ENCODE measurements around the gene RUNX1.

RUNX1 gene

GRCh38 chr21:34971656-34972055 is 77.4 kb downstream of the RUNX1 start:
- Histone ChIP-seq H3K4me3 (ENCODE audit: low read depth, low read length) (no peak overlapping the region), H3K9me3 (ENCODE audit: severe bottlenecking) (no peaks in the 10 kb centered on the region), H3K27ac (no peak overlapping the region), H3K36me3 (no peaks in the 10 kb centered on the region), H3K27me3 (ENCODE audit: insufficient read depth, low read depth, severe bottlenecking) (peaks cover 91% of the 10 kb centered on the region)
- TF ChIP-seq CTCF (IDR thresholded peaks at IDR 0.05; ENCODE audit: low read depth, low read length), result no peak
- DNase-seq, result no peak

DNA sequence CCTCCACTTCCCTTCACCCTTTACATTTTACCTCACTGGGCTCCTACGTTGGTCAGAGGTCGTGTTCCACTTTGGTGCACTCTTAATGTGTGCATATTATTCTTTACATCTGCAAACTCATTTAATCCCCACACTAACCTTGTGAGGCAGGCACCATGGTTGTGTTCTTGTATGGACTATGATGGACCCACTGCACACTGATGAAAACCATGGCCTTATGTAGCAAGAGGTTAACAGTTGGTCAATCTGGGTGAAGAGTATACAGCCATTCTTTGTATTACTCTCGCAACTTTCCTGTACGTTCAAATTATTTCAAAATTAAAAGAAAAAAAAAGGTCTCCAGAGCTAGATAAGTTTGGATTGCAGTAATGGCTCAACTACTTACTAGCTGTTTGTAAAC is 78.5 kb downstream of the RUNX1 start:
- no peaks in the 10 kb centered on the region for H3K36me3 ChIP-seq
- no peak for DNase-seq
- no peak overlapping the region for H3K27ac ChIP-seq
- no peaks in the 10 kb centered on the region for H3K9me3 ChIP-seq (ENCODE audit: severe bottlenecking)
- no peak overlapping the region for H3K4me3 ChIP-seq (ENCODE audit: low read depth, low read length)
- H3K27me3 ChIP-seq (ENCODE audit: insufficient read depth, low read depth, severe bottlenecking), result peaks cover 91% of the 10 kb centered on the region
- TF ChIP-seq CTCF (IDR thresholded peaks at IDR 0.05; ENCODE audit: low read depth, low read length), result no peak

- TF ChIP-seq CTCF (IDR thresholded peaks at IDR 0.05; ENCODE audit: low read depth, low read length), result no peak
- no peaks in the 10 kb centered on the region for H3K9me3 ChIP-seq (ENCODE audit: severe bottlenecking)
- H3K27me3 ChIP-seq (ENCODE audit: insufficient read depth, low read depth, severe bottlenecking), result peaks cover 91% of the 10 kb centered on the region
- H3K4me3 ChIP-seq (ENCODE audit: low read depth, low read length), result no peak overlapping the region
- no peak for DNase-seq
- no peaks in the 10 kb centered on the region for H3K36me3 ChIP-seq
- no peak overlapping the region for H3K27ac ChIP-seq
These were observed 79.0 kb downstream of the RUNX1 start for GRCh38 chr21:34970167-34970500.

DNA sequence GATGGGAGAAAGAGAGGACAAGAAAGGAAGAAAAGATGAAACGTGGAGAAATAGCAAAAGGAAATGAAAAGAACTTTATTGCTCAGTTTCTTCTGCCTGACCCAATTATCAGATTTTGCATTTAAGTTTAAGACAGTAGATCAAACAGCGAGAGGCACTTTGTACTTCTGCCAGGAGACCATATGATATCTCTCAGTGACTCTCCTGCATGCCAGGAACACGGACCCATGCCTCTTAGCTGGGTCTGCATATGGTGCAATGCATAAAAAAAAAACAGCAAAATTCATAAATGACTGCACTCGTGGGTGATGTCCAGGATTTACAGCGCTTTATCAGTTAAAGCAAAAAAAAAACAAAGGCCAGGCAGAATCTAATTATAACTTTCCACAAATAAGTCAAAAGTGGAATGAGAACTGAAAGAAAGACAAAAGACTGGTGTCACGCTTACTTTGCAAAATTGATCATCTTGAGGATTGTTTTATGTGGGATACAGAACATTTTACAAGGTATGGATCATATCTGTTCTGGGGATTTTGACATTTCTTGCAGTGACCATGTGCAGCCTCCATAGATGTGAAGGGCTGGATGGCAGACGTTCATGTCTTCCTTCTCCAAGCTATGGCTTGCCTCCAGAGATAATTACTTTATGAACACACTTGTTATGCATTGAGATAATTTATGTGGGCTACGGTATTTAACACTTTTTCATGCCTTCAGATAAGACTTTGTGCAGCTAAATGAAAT is 79.5 kb downstream of the RUNX1 start:
- Histone ChIP-seq H3K4me3 (ENCODE audit: low read depth, low read length) (no peak overlapping the region), H3K27ac (no peak overlapping the region), H3K9me3 (ENCODE audit: severe bottlenecking) (no peaks in the 10 kb centered on the region), H3K36me3 (no peaks in the 10 kb centered on the region), H3K27me3 (ENCODE audit: insufficient read depth, low read depth, severe bottlenecking) (peaks cover 90% of the 10 kb centered on the region)
- no peak for DNase-seq
- TF ChIP-seq CTCF (IDR thresholded peaks at IDR 0.05; ENCODE audit: low read depth, low read length), result no peak

DNA sequence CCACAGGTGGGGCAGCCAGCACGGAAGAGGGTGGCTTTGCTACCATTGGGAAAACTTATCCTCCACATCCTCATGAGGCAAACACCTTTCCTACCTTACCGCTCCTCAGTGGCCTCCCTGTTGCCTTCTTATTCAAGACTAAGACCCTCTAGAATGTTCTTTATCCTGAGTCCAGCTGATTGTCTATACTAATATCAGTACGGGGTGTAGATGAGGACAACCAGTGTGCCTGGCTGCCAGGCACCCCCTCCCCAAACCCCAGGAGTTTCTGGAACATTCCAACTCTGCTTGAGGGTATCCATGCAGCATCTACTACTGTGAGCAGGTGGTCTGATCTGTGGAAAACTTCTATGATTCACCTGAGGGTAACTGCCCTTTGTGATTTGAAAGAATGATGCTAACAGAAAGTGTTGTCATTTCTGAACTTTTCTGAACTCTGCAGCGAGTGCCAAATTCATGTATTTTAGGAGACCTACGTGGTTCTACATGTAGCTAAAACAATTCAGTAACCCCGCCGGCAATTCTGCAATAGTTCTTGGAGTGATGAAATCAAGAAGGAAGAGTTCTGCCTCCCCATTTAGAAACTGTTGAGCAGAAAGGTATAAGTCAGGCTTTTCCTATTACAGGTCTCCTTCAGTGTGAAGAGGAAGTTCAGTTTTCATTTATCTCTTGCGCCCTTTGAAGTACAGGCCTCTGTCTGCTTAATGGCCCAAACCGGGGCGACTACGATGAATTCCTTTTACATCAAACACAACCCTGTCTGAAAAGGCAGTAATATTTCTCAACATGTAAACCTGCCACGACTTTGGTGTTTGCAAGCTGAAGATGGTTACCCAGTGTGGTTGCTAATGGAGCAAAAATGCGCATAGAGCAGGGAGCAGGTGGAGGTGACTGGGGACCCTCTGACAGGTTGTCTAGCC is 80.4 kb downstream of the RUNX1 start:
- peaks cover 93% of the 10 kb centered on the region for H3K27me3 ChIP-seq (ENCODE audit: insufficient read depth, low read depth, severe bottlenecking)
- no peak overlapping the region for H3K4me3 ChIP-seq (ENCODE audit: low read depth, low read length)
- DNase-seq, result no peak
- TF ChIP-seq CTCF (IDR thresholded peaks at IDR 0.05; ENCODE audit: low read depth, low read length), result no peak
- H3K9me3 ChIP-seq (ENCODE audit: severe bottlenecking), result no peaks in the 10 kb centered on the region
- no peak overlapping the region for H3K27ac ChIP-seq
- no peaks in the 10 kb centered on the region for H3K36me3 ChIP-seq
